KOPT-K1 (cell line): ENCODE results near the gene KRTAP10-6.
"Not testable (repeated sequence)": the region's sequence is repeated elsewhere in the genome, so short reads cannot be mapped to it uniquely, and the experiment has no call there.

Experiments used
- H3K27ac ChIP-seq: fragments of 200-600 bp; sonication (generic); 2 replicates; pipeline ENCODE4 v1.5.1; 2016; ENCODE audit warnings: antibody characterized with exemption, mild to moderate bottlenecking, low read depth, low read length; ENCODE audit not compliant: poor library complexity, severe bottlenecking
- H3K36me3 ChIP-seq: fragments of 200-600 bp; sonication (generic); 2 replicates; pipeline ENCODE4 v1.5.1; 2017; ENCODE audit warnings: antibody characterized with exemption, mild to moderate bottlenecking, low read length, moderate library complexity; ENCODE audit not compliant: insufficient read depth
- H3K9me3 ChIP-seq: fragments of 200-600 bp; sonication (generic); 2 replicates; pipeline ENCODE4 v1.5.1; 2017; ENCODE audit warnings: antibody characterized with exemption, low read length, mild to moderate bottlenecking; ENCODE audit not compliant: insufficient read depth, poor library complexity, severe bottlenecking

KRTAP10-6 gene

DNA sequence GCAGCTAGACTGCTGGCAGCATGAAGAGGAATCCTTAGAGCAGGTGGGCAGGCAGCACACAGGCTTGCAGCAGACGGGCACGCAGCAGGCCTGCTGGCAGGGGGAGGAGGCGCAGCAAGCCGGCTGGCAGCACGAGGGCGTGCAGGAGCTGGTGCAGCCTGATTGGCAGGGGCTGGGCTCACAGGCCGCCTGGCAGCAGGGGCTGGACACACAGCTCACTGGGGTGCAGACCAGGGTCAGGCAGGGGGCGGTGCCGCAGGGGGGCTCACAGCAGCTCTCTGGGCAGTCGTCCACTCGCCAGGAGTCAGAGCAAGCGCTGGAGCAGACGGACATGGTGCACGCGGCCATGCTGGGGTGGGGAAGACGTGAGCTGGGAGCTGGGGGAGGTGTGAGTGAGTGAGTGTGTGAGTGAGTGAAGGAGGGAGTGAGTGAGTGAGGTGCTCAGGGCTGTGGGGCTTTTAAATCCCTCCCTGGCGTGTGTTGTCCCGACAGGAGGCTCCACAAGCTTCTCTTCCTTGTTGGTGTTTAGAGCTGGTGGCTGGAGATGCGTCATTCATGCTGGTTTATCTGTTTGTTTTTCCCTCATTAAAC lies 12.0 kb downstream of the KRTAP10-6 start, which contains the start of gene KRTAP10-5:
KRTAP10-5 (minus strand) TSS at position 374 of the 591 bp plus-strand sequence; CDS start at position 348, 26 bp downstream.
- not testable (repeated sequence) for H3K27ac ChIP-seq, H3K36me3 ChIP-seq
- peaks cover 28% of the 10 kb centered on the region for H3K9me3 ChIP-seq

DNA sequence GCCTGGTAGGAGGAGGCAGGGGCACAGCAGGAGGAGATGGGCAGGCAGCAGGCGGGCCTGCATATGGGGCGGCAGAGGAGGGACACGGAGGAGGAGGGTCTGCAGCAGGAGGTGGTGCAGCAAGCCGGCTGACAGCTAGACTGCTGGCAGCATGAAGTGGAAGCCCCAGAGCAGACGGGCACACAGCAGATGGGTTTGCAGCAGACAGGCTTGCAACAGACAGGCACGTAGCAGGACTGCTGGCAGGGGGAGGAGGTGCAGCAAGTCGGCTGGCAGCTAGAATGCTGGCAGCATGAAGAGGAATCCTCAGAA lies 12.5 kb downstream of the KRTAP10-6 start:
- Histone ChIP-seq H3K9me3 (peaks cover 28% of the 10 kb centered on the region), H3K36me3 (no peaks in the 10 kb centered on the region), H3K27ac (no peak overlapping the region)

DNA sequence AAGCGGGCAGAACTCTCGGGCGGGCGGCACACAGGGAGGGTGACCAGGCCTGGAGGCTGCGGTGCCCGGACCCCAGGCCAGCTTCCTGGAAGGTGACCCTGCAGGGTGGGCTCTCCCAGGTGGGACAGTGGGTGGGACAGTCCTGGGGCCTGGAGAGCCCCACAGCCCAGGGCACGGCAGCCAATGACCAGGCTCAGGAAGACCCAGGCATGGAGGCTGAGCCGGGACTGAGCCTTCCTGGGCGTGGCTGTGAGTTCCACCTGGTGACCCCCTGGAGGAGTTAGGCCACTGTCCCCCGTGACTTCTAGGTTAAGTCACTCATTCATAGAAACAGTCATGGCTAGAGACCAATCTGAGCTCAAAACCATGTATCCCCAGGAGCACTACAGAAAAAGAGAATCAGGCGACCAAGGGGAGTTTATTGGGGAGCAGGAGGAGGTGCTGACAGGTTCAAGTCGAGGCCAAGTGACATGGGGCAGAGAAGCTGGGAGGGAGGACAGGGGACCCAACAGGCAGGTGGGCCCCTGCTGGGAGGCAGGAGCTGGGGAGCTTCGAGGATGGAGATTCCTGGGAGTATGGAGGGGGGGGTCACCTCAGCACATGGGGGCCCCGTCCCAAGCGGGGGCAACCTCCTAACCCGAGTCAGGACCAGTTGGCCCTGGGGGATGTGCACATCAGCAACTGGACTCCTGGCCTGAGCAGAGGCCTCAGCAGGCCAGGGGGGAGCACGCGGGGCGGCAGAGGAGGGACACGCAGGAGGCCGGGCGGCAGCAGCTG lies 13.1 kb downstream of the KRTAP10-6 start:
- Histone ChIP-seq H3K9me3 (peaks cover 28% of the 10 kb centered on the region), H3K36me3 (no peaks in the 10 kb centered on the region), H3K27ac (no peak overlapping the region)

DNA sequence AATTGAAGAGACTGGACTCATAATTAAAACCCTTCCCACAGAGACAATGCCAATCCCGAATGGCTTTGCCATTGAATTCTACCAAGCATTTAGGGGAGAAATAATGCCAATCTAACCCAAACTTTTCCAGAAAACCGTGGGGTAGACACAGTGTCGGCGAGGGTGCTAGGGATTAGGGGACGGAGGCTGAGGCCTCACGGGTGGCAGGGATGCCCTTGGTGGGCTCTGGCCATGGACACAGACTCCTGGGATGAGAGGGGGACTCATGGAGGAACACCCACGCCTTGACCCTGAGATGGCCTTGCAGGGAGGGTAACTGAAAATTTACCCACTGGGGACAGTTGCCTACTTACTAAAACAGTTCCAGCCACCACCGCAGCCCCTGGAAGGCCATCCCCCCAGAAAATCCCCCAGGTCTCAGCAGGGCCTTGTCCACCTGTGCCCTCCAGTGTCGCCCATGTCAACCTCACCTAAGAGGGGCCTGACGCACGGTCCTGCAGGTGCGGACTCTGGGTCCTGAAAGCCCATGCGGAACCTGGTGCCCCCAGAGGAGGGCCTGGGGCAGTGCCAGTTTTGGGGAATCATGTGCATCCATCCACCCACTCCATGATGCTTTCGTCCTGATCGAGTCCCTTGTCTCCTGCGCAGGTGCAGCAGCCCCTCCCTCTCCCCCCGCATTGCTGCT lies 13.8 kb downstream of the KRTAP10-6 start:
- no peaks in the 10 kb centered on the region for H3K36me3 ChIP-seq
- peaks cover 28% of the 10 kb centered on the region for H3K9me3 ChIP-seq
- H3K27ac ChIP-seq, result no peak overlapping the region

DNA sequence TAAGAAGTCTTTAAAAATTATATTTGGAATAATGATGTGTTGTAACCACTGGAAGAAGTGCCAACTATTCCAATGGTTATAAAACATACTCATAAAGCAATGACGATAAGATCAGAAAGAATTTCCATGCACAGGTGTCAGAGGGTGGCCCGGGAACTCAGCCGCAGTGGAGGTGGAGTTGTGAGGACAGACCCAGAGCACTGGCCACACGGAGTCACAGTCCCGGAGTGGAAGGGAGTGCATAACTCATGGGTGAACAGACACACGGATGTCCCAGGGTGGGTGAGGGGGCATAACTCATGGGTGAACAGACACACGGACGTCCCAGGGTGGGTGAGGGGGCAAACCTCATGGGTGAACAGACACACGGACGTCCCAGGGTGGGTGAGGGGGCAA lies 16.3 kb downstream of the KRTAP10-6 start:
- Histone ChIP-seq H3K36me3 (no peaks in the 10 kb centered on the region), H3K27ac (no peak overlapping the region), H3K9me3 (peaks cover 23% of the 10 kb centered on the region)

DNA sequence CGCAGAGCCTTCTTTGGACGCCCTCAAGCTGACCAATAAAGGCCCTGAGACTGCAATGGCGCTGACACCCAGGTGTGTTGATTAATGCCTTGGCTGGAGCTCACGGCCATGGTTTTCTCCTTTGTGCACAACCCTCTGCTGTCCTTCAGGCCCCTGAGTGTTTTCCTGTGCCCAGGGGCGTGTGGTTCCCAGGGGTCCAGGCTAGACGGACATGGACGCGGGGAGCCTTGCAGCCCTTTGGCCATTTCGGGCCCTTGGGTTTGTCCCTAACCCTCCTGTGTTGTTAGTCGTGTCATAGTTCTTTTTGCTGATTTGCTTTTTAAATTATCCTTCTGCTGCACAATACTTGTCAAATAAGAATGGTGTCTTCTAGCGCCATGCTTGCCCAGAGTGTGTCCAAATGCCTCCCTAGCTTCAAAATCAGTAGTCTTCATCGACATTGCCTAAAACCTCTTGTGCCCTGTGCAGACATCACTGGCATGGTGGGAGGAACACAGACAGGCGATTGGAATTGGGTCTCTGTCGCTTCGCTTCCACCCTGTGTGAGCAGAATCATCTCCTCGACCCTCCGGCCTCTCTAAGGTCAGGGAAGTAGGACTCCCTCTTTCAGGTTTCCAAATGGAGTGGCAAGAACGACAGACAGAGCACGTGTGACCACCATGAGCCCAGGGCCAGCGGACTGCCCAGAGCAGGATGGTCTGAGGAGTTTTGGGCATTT lies 16.8 kb downstream of the KRTAP10-6 start:
- Histone ChIP-seq H3K9me3 (peaks cover 23% of the 10 kb centered on the region), H3K36me3 (no peaks in the 10 kb centered on the region), H3K27ac (no peak overlapping the region)

DNA sequence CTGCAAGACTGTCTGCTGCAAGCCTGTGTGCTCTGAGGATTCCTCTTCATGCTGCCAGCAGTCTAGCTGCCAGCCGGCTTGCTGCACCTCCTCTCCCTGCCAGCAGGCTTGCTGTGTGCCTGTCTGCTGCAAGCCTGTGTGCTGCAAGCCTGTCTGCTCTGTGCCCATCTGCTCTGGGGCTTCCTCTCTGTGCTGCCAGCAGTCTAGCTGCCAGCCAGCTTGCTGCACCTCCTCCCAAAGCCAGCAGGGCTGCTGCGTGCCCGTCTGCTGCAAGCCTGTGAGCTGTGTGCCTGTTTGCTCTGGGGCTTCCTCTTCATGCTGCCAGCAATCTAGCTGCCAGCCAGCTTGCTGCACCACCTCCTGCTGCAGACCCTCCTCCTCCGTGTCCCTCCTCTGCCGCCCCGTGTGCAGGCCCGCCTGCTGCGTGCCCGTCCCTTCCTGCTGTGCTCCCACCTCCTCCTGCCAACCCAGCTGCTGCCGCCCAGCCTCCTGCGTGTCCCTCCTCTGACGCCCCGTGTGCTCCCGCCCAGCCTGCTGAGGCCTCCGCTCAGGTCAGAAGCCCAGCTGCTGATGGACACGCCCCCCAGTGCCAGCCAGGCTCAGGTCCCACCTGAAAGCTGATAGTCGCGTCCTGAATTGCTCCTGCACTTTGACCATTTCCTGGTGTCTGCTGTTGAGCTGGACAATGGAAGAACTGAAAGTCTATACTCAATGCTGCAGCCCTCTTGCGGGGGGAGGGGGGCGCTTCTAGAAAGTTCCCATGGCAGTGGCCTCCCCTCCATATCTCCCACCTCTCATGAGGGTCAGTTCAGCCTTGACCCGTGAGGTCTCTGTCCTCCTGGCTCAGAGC lies 17.6 kb downstream of the KRTAP10-6 start:
- Histone ChIP-seq H3K9me3 (peaks cover 23% of the 10 kb centered on the region), H3K36me3 (no peaks in the 10 kb centered on the region), H3K27ac (no peak overlapping the region)

DNA sequence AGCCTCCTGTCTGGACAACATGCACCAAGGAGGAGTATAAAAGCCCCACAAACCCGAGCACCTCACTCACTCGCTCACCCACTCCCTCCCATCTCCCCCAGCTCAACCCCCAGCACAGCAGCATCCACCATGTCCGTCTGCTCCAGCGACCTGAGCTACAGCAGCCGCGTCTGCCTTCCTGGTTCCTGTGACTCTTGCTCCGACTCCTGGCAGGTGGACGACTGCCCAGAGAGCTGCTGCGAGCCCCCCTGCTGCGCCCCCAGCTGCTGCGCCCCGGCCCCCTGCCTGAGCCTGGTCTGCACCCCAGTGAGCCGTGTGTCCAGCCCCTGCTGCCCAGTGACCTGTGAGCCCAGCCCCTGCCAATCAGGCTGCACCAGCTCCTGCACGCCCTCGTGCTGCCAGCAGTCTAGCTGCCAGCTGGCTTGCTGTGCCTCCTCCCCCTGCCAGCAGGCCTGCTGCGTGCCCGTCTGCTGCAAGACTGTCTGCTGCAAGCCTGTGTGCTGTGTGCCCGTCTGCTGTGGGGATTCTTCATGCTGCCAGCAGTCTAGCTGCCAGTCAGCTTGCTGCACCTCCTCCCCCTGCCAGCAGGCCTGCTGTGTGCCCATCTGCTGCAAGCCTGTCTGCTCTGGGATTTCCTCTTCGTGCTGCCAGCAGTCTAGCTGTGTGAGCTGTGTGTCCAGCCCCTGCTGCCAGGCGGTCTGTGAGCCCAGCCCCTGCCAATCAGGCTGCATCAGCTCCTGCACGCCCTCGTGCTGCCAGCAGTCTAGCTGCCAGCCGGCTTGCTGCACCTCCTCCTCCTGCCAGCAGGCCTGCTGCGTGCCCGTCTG lies 18.5 kb downstream of the KRTAP10-6 start, which contains the start of gene KRTAP10-4:
KRTAP10-4 (plus strand) TSS at position 100 of the 827 bp plus-strand sequence; CDS start at position 130, 30 bp downstream.
- not testable (repeated sequence) for H3K27ac ChIP-seq, H3K36me3 ChIP-seq
- peaks cover 23% of the 10 kb centered on the region for H3K9me3 ChIP-seq

DNA sequence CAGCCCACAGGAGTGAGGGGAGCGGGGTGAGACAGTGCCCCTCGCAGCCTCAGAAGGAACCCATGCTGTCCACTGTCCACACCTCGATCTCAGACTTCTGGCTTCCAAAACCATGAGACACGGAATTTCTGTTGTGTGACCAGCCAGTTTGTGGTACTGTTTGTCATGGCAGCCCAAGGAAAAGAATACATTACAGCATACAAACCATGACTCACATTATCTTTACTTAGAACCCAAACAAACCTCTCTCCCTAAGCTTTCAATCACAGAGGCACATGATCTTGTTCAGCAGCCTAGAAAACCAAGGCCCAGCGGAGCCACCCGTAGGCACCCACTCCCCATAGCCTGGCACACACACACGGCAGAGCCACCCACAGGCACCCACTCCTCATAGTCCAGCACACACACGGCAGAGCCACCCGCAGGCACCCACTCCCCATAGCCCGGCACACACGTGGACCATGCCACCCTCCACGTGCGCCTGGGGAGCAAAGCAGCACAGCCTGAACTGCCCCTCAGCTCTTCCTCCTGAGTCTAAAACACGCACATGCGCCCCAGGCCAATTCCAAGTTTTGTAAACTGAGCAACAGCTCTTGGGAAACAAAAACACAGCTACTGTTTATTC lies 19.2 kb downstream of the KRTAP10-6 start:
- Histone ChIP-seq H3K36me3 (no peaks in the 10 kb centered on the region), H3K9me3 (peaks cover 23% of the 10 kb centered on the region), H3K27ac (no peak overlapping the region)

DNA sequence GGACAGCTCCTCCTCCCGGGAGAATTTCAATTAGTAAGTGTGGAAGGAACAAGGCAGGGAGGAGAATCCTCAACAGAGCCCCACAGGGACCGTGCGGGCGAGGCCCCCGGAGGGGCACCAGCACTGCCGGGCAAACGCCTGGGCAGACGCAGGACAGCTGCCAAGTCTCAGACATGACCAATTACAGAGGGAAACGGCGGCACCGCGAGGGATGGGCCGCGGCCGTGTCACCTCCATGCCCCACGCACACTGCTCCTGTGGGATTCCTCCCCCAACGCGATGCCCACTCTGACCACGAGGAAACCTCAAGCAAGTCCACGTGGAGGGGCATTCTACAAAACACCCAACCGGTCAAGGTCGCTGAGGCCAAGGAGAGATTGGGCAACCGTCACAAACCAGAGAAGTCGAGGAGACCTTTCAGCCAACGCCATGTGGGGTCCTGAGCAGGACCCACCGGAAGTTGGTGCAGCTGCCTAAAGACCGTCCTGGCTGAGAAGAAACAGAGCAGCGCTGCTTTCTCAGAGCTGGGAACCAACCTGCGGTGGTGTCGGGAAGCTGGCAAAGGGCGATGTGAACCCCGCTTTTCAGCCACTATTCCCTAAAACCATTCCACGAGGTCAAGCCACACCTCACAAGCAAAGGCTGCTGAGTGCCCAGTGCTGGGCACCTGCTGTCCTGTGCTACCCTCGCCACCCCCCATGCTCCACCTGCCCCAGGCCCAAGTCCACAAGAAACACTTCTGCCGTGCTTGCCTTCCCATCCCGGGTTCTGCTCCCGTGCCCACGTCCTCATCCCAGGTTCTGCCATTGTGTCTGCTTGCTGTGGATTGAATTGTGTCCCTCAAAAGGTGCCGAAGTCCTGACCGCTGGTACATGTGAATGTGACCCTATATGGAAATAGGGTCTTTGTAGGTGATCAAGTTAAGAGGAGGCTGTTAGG lies 20.2 kb downstream of the KRTAP10-6 start:
- Histone ChIP-seq H3K9me3 (peaks cover 18% of the 10 kb centered on the region), H3K36me3 (no peaks in the 10 kb centered on the region), H3K27ac (no peak overlapping the region)

DNA sequence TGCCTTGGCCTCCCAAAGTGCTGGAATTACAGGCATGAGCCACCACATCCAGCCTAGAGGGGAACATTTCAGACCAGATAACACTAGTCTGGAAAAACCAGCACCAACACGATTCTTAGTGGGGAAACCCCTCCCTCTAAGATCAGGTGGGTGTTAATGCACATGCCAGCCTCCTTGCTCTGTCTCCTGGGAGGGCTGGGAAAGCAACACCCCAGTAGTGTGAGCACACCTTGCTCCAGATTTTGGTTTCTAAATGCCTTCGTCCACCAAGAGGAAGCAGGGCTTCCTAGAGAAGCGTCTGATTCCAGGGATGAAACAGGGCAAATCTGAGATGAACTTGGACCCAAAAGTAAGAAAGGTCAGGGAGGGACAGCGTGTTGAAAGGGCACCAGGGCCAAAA lies 21.0 kb downstream of the KRTAP10-6 start:
- Histone ChIP-seq H3K27ac (no peak overlapping the region), H3K36me3 (no peaks in the 10 kb centered on the region), H3K9me3 (peaks cover 11% of the 10 kb centered on the region)

DNA sequence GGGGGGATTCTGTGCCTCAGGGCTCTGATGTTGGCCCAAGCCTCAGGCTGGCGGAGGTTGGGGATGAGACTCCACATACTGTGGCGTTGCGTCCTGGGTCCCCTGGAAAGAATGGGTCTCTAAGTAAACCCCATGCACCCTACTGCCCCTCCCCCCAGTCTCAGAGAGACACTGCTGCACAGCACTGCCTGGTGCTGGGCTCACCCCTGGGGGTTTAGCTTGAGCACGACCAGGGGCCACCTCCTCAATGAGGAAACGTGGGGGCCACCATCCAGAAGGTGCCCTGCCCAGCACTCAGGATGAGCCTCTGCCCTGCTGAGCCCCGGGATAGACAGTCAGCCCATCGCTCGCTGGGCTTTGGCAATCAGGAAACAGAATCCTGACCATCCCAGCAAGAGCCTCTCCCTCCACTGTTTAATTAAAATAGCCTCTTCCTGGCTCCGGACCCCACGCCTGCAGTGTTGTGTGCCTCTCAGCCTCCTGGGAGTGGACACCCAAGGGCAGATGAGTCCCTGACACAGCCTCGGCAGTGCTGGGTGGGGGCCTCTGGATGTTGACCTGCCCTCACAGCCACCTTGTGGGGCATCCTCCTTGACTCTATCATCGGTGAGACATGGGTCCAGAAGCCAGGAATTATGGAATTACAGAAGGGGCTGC lies 22.3 kb downstream of the KRTAP10-6 start:
- Histone ChIP-seq H3K9me3 (peaks cover 11% of the 10 kb centered on the region), H3K36me3 (no peaks in the 10 kb centered on the region), H3K27ac (no peak overlapping the region)
